Hepatocyte (in vitro differentiated cells): ENCODE measurements around the gene TNS3. TPM values are rescaled to one million over a fixed set of nuclear protein-coding genes. Genes with fewer than 3 reads are reported as not detected.

ENCODE experiments used
- DNase-seq: peaks from one replicate; pipeline ENCODE4 v3.0.0-alpha.2; 2016; ENCODE audit warnings: low spot score
- H2AFZ ChIP-seq: fragments of 200-600 bp; sonication (generic); 2 replicates; pipeline ENCODE4 v1.6.0; 2016; ENCODE audit warnings: antibody characterized with exemption, mild to moderate bottlenecking
- H3K27ac ChIP-seq: fragments of 200-600 bp; sonication (generic); 2 replicates; pipeline ENCODE4 v1.5.1; 2016; ENCODE audit warnings: mild to moderate bottlenecking
- H3K27me3 ChIP-seq: fragments of 200-600 bp; sonication (generic); 2 replicates; pipeline ENCODE4 v1.6.1; 2016
- H3K36me3 ChIP-seq: fragments of 200-600 bp; sonication (generic); replicated peaks from 2 replicates; pipeline ENCODE4 v1.5.1; 2016; ENCODE audit warnings: low read depth; ENCODE audit not compliant: insufficient read depth
- H3K4me1 ChIP-seq: fragments of 200-600 bp; sonication (generic); 2 replicates; pipeline ENCODE4 v1.5.1; 2016; ENCODE audit warnings: mild to moderate bottlenecking, moderate library complexity; ENCODE audit not compliant: insufficient read depth
- H3K4me2 ChIP-seq: fragments of 200-600 bp; sonication (generic); 2 replicates; pipeline ENCODE4 v1.6.0; 2016
- H3K4me3 ChIP-seq: fragments of 200-600 bp; sonication (generic); 2 replicates; pipeline ENCODE4 v1.5.1; 2016; ENCODE audit warnings: mild to moderate bottlenecking
- H3K79me2 ChIP-seq: fragments of 200-600 bp; sonication (generic); 2 replicates; pipeline ENCODE4 v1.6.0; 2017; ENCODE audit warnings: mild to moderate bottlenecking
- H3K9me2 ChIP-seq: fragments of 200-600 bp; sonication (generic); replicated peaks from 2 replicates; pipeline ENCODE4 v1.6.0; 2017; ENCODE audit warnings: mild to moderate bottlenecking; ENCODE audit not compliant: insufficient read depth
- H3K9me3 ChIP-seq: fragments of 200-600 bp; sonication (generic); 2 replicates; pipeline ENCODE4 v1.5.1; 2016; ENCODE audit warnings: low read depth, mild to moderate bottlenecking
- H4K20me1 ChIP-seq: fragments of 200-600 bp; sonication (generic); 2 replicates; pipeline ENCODE4 v1.6.0; 2016; ENCODE audit warnings: mild to moderate bottlenecking; ENCODE audit not compliant: insufficient read depth, poor library complexity, severe bottlenecking
- CTCF ChIP-seq: fragments of 200-600 bp; sonication (generic); IDR thresholded peaks from 2 replicates; pipeline ENCODE4 v1.5.1; 2016; ENCODE audit warnings: antibody characterized with exemption, mild to moderate bottlenecking; ENCODE audit not compliant: poor library complexity
- EZH2 ChIP-seq: fragments of 200-600 bp; sonication (generic); IDR thresholded peaks from 2 replicates; pipeline ENCODE4 v1.6.1; 2016; ENCODE audit warnings: antibody characterized with exemption, mild to moderate bottlenecking, borderline replicate concordance
- EZH2phosphoT487 ChIP-seq: fragments of 200-600 bp; sonication (generic); IDR thresholded peaks from one replicate; pipeline ENCODE4 v1.6.1; 2018; ENCODE audit warnings: antibody characterized with exemption, mild to moderate bottlenecking, low read depth, moderate library complexity; ENCODE audit not compliant: unreplicated experiment, severe bottlenecking
- WGBS: methylation state at CpG from one replicate; pipeline ENCODE4 v1.1.6; 2016; ENCODE audit warnings: low lambda C conversion rate; ENCODE audit errors: missing lambda C conversion rate; 5-methylcytosine and 5-hydroxymethylcytosine counted together
- polyA plus RNA-seq: library from polyadenylated mRNA; unstranded; fragments of >200 nt; fragmentation: Nextera tagmentation; extraction: Ambion mirVana; gene quantifications from 2 replicates; pipeline ENCODE4 v1.2.1, GENCODE V29; 2016
- total RNA-seq: library from RNA; depleted of rRNA; stranded (reverse); fragments of >200 nt; gene quantifications from 2 replicates; pipeline ENCODE4 v1.2.3, GENCODE V29; 2014

Gene TNS3
- total and polyA plus RNA-seq, 2 experiments from 2014 or later = 30.0 to 73.3 TPM

DNA sequence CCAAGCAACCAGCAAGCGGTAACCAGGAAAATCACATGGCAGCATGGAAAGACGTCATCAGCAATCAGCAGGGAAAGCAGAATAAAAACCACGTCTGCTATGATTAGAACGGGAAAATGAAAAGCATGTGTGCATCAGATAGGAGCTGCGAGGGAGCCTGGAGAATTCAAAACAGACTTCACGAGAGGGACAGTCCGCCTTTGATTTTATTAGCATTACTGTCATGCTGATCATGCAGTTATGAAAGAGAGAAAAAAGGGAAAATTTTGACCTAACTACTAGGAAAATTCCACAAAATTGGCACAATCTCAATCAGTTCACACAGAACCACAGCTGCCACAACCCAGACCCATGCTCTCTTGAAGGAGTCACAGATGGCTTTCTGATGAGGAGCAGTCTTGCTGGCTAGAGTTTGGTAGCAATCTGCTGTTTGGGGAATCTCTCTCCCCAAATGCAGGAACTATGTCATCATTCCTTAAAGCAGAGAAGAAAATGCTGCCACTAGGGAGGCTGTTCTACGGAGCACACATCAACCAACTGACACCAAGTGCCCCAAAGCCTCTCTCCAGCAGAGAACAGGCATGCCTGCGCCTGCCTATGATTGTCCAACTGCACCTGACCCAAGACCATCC lies 295.9 kb downstream of the TNS3 start:
- Histone ChIP-seq H3K9me3 (no peaks in the 10 kb centered on the region), H3K27ac (peak overlapping the region; percentile 51), H3K4me1 (peaks cover 5% of the 10 kb centered on the region), H3K27me3 (no peaks in the 10 kb centered on the region), H3K4me3 (no peak overlapping the region), H3K4me2 (no peak overlapping the region), H3K36me3 (no peaks in the 10 kb centered on the region), H3K9me2 (no peaks in the 10 kb centered on the region), H3K79me2 (peaks cover 14% of the 10 kb centered on the region), H2AFZ (no peak overlapping the region), H4K20me1 (no peaks in the 10 kb centered on the region)
- DNase-seq = no peak
- no peak for TF ChIP-seq EZH2phosphoT487
- no peak for TF ChIP-seq CTCF
- TF ChIP-seq EZH2 = no peak
- WGBS = 77% methylated on average over 9 of the region's 9 CpGs

- Histone ChIP-seq H3K79me2 (peaks cover 14% of the 10 kb centered on the region), H3K27me3 (no peaks in the 10 kb centered on the region), H3K27ac (peak overlapping the region; percentile 51), H2AFZ (no peak overlapping the region), H3K4me1 (peaks cover 5% of the 10 kb centered on the region), H4K20me1 (no peaks in the 10 kb centered on the region), H3K36me3 (no peaks in the 10 kb centered on the region), H3K9me3 (no peaks in the 10 kb centered on the region), H3K4me2 (no peak overlapping the region), H3K4me3 (no peak overlapping the region), H3K9me2 (no peaks in the 10 kb centered on the region)
- DNase-seq = no peak
- 98% methylated on average over 11 of the region's 11 CpGs for WGBS
- TF ChIP-seq EZH2 (no peak), CTCF (no peak), EZH2phosphoT487 (no peak)
These were observed 296.9 kb downstream of the TNS3 start for GRCh38 chr7:47284691-47285635.

DNA sequence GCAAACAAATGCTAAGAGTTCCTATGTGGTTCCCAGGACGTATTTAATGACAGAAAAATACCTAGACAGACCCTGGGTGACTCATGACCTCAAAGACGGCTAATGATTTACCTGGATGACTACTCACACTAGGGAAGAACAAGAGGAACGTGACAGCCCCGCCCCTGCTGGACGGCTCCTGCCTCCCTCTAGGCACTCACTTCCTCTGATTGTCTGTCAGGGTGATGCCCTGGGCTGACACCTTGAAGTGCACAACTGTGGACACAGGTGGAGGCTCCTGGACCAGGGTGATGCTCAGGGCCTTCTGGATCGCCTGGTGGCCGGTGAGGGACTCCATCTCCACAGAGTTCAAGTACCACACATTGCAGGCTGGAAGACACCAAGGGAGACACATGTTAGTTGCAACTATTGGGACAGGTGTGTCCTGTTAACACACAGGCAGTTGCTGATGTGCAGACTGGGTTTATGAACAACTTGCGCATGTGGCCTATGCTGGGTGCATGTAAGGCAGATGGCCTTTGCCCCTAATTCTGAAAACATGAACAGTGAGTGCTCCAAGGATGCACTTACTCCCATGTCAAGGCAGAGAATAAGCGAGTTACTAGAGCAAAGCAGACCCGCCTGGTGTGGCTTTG lies 298.3 kb downstream of the TNS3 start:
- H3K4me3 ChIP-seq = no peak overlapping the region
- peak overlapping the region; percentile 41 for H3K27ac ChIP-seq
- peaks cover 9% of the 10 kb centered on the region for H3K79me2 ChIP-seq
- H3K9me2 ChIP-seq = no peaks in the 10 kb centered on the region
- H3K36me3 ChIP-seq = no peaks in the 10 kb centered on the region
- 75% methylated on average over 10 of the region's 10 CpGs for WGBS
- no peaks in the 10 kb centered on the region for H3K27me3 ChIP-seq
- peak; percentile 87 for DNase-seq
- no peak for TF ChIP-seq EZH2
- no peak for TF ChIP-seq CTCF
- no peak for TF ChIP-seq EZH2phosphoT487
- H3K9me3 ChIP-seq = no peaks in the 10 kb centered on the region
- no peak overlapping the region for H3K4me2 ChIP-seq
- no peaks in the 10 kb centered on the region for H4K20me1 ChIP-seq
- H3K4me1 ChIP-seq = peaks cover 5% of the 10 kb centered on the region
- no peak overlapping the region for H2AFZ ChIP-seq
